ENCODE data around the gene FKBP9.

GRCh38 chr7:33039257-33039902 lies 82.1 kb downstream of the FKBP9 start:
- no peak for TF ChIP-seq MAFK (IDR thresholded peaks at IDR 0.05; ENCODE audit: partially characterized antibody)
- no peak for TF ChIP-seq NR3C1 (IDR thresholded peaks at IDR 0.05)
- no peak for TF ChIP-seq POLR2A (IDR thresholded peaks at IDR 0.05; ENCODE audit: low read length)
- no peak for TF ChIP-seq CTCF (IDR thresholded peaks at IDR 0.05)
